ENCODE data around the gene PPP4R3B.
"Not testable (repeated sequence)": the region's sequence is repeated elsewhere in the genome, so short reads cannot be mapped to it uniquely, and the experiment has no call there.

The PPP4R3B gene

GRCh38 chr2:55609938-55610578, 7.4 kb downstream of the PPP4R3B start:
- TF ChIP-seq CTCF (conservative IDR thresholded peaks at IDR 0.05; ENCODE audit: low read depth, low read length) = no peak
- no peak overlapping the region for H3K4me3 ChIP-seq (ENCODE audit: low read length)
- DNase-seq (ENCODE audit: low read depth) = no peak

GRCh38 chr2:55609193-55609794, 8.1 kb downstream of the PPP4R3B start:
- no peak for DNase-seq (ENCODE audit: low read depth)
- no peak overlapping the region for H3K4me3 ChIP-seq (ENCODE audit: low read length)
- TF ChIP-seq CTCF (conservative IDR thresholded peaks at IDR 0.05; ENCODE audit: low read depth, low read length) = no peak

- TF ChIP-seq CTCF (conservative IDR thresholded peaks at IDR 0.05; ENCODE audit: low read depth, low read length) = no peak
- no peak for DNase-seq (ENCODE audit: low read depth)
- H3K4me3 ChIP-seq (ENCODE audit: low read length) = no peak overlapping the region
These were observed 9.7 kb downstream of the PPP4R3B start for GRCh38 chr2:55607717-55608116.

GRCh38 chr2:55604027-55604565, 13.3 kb downstream of the PPP4R3B start:
- H3K4me3 ChIP-seq (ENCODE audit: low read length) = no peak overlapping the region
- DNase-seq (ENCODE audit: low read depth) = no peak
- TF ChIP-seq CTCF (conservative IDR thresholded peaks at IDR 0.05; ENCODE audit: low read depth, low read length) = no peak

- TF ChIP-seq CTCF (conservative IDR thresholded peaks at IDR 0.05; ENCODE audit: low read depth, low read length) = no peak
- H3K4me3 ChIP-seq (ENCODE audit: low read length) = no peak overlapping the region
- DNase-seq (ENCODE audit: low read depth) = no peak
These were observed 15.6 kb downstream of the PPP4R3B start for GRCh38 chr2:55601849-55602248.

- no peak overlapping the region for H3K4me3 ChIP-seq (ENCODE audit: low read length)
- TF ChIP-seq CTCF (conservative IDR thresholded peaks at IDR 0.05; ENCODE audit: low read depth, low read length) = no peak
- no peak for DNase-seq (ENCODE audit: low read depth)
These were observed 19.2 kb downstream of the PPP4R3B start for GRCh38 chr2:55598056-55598795.

GRCh38 chr2:55596795-55597194, 20.6 kb downstream of the PPP4R3B start:
- DNase-seq (ENCODE audit: low read depth); H3K4me3 ChIP-seq (ENCODE audit: low read length): not testable (repeated sequence)

Data from retinal pigment epithelial cell (primary cell).